Fibroblast of lung (primary cell): ENCODE results near the gene SFXN3. TPM values are rescaled to one million over a fixed set of nuclear protein-coding genes. Genes with fewer than 3 reads are reported as not detected.
A peak's percentile ranks its signal among the peaks of the same experiment; 100 is the strongest.

ENCODE experiments used
- DNase-seq, 2 donors: peaks; one replicate each; pipeline versions ENCODE4 v3.0.0 to v3.0.0-alpha.2; 2010; ENCODE audit warnings: low read depth in 2 of 2
- H2AFZ ChIP-seq: 2 replicates; pipeline ENCODE4 v1.5.1; 2012; ENCODE audit warnings: low read length, control low read depth, inconsistent platforms
- H3K27ac ChIP-seq: 2 replicates; pipeline ENCODE4 v1.5.1; 2011; ENCODE audit warnings: low read length, control low read depth; ENCODE audit not compliant: insufficient read depth
- H3K27me3 ChIP-seq: 2 replicates; pipeline ENCODE4 v1.5.1; 2011; ENCODE audit warnings: mild to moderate bottlenecking, low read length; ENCODE audit not compliant: control insufficient read depth, insufficient read depth
- H3K36me3 ChIP-seq: 2 replicates; pipeline ENCODE4 v1.5.1; 2011; ENCODE audit warnings: low read length; ENCODE audit not compliant: control insufficient read depth, insufficient read depth
- H3K4me1 ChIP-seq: 2 replicates; pipeline ENCODE4 v1.5.1; 2011; ENCODE audit warnings: low read length; ENCODE audit not compliant: control insufficient read depth, insufficient read depth; ENCODE audit errors: extremely low read depth
- H3K4me2 ChIP-seq: 2 replicates; pipeline ENCODE4 v1.5.1; 2011; ENCODE audit warnings: low read length, control low read depth; ENCODE audit not compliant: insufficient read depth; ENCODE audit errors: extremely low read depth
- H3K4me3 ChIP-seq, 4 experiments: fragments of 200-600 bp in 1 of 4; sonication (generic) in 1 of 4; replicated peaks in 1 of 4; 2 replicates each; pipeline ENCODE4 v1.5.1; 2011 to 2016; ENCODE audit warnings: low read length in 4 of 4, low read depth in 3 of 4, mild to moderate bottlenecking in 3 of 4, control low read depth in 2 of 4, inconsistent platforms in 1 of 4, mixed read lengths in 1 of 4; ENCODE audit not compliant: insufficient read depth in 1 of 4; ENCODE audit errors: control extremely low read depth in 1 of 4
- H3K79me2 ChIP-seq: 2 replicates; pipeline ENCODE4 v1.5.1; 2012; ENCODE audit warnings: mild to moderate bottlenecking, low read length, inconsistent platforms; ENCODE audit not compliant: control insufficient read depth, insufficient read depth
- H3K9ac ChIP-seq: 2 replicates; pipeline ENCODE4 v1.5.1; 2011; ENCODE audit warnings: mild to moderate bottlenecking, low read length, control low read depth; ENCODE audit not compliant: insufficient read depth
- H3K9me3 ChIP-seq: 2 replicates; pipeline ENCODE4 v1.5.1; 2012; ENCODE audit warnings: low read depth, low read length; ENCODE audit not compliant: control insufficient read depth, insufficient read depth
- H4K20me1 ChIP-seq: 2 replicates; pipeline ENCODE4 v1.5.1; 2011; ENCODE audit warnings: low read length; ENCODE audit not compliant: control insufficient read depth, insufficient read depth; ENCODE audit errors: extremely low read depth
- CTCF ChIP-seq, 2 donors: IDR thresholded peaks in 1 of 2; conservative IDR thresholded peaks in 1 of 2; 1 replicate in 1 of 2; 2 replicates in 1 of 2; pipeline ENCODE4 v1.5.1; 2011 to 2012; ENCODE audit warnings: low read length in 2 of 2, control low read depth in 1 of 2, inconsistent platforms in 1 of 2, low read depth in 1 of 2, mild to moderate bottlenecking in 1 of 2
- EZH2 ChIP-seq: IDR thresholded peaks from 2 replicates; pipeline ENCODE4 v1.5.1; 2012; ENCODE audit warnings: low read length, control low read depth, mild to moderate bottlenecking; ENCODE audit errors: missing control alignments
- polyA plus RNA-seq, 2 donors: library from polyadenylated mRNA; depleted of rRNA in 1 of 2; stranded (reverse) in 1 of 2; unstranded in 1 of 2; fragments of >200 nt; gene quantifications; 2 replicates each; pipeline ENCODE4 v1.2.1, GENCODE V29; 2011 to 2012; ENCODE audit warnings: missing spikeins in 1 of 2
- total RNA-seq: library from RNA; depleted of rRNA; stranded (reverse); fragments of >200 nt; gene quantifications from 2 replicates; pipeline ENCODE4 v1.2.1, GENCODE V29; 2014

Gene SFXN3
- total and polyA plus RNA-seq, 2 donors (not counting 1 experiment from before 2014, with no cell fraction given) = 55.0 to 79.3 TPM

GRCh38 chr10:101052285-101052684 is 21.3 kb downstream of the SFXN3 start:
- TF ChIP-seq CTCF (conservative IDR thresholded peaks at IDR 0.05 in 1 of 2, IDR thresholded peaks at IDR 0.05 in 1 of 2; ENCODE audit: low read depth in 1 of 2, low read length in 2 of 2) (no peak), EZH2 (no peak)
- peak; percentile 77 to 78 for DNase-seq
- Histone ChIP-seq H3K27ac (no peak overlapping the region), H4K20me1 (no peaks in the 10 kb centered on the region), H3K4me3 (no peak overlapping the region), H3K9ac (no peak overlapping the region), H2AFZ (no peak overlapping the region), H3K4me1 (peaks cover 22% of the 10 kb centered on the region), H3K27me3 (peaks cover 22% of the 10 kb centered on the region), H3K79me2 (no peaks in the 10 kb centered on the region), H3K4me2 (peak overlapping the region; percentile 19), H3K9me3 (no peaks in the 10 kb centered on the region), H3K36me3 (peaks cover 2% of the 10 kb centered on the region)

- peaks cover 13% of the 10 kb centered on the region for H3K27me3 ChIP-seq
- peaks cover 1% of the 10 kb centered on the region for H3K79me2 ChIP-seq
- H3K4me1 ChIP-seq = peaks cover 22% of the 10 kb centered on the region
- peak overlapping the region; percentile 23 for H3K27ac ChIP-seq
- no peak overlapping the region for H3K4me3 ChIP-seq
- peak overlapping the region; percentile 9 for H3K4me2 ChIP-seq
- H3K36me3 ChIP-seq = peaks cover 2% of the 10 kb centered on the region
- H4K20me1 ChIP-seq = no peaks in the 10 kb centered on the region
- DNase-seq = peak; percentile 30 to 49
- H3K9me3 ChIP-seq = no peaks in the 10 kb centered on the region
- no peak overlapping the region for H3K9ac ChIP-seq
- no peak overlapping the region for H2AFZ ChIP-seq
- TF ChIP-seq EZH2 = no peak
- no peak for TF ChIP-seq CTCF (conservative IDR thresholded peaks at IDR 0.05 in 1 of 2, IDR thresholded peaks at IDR 0.05 in 1 of 2; ENCODE audit: low read depth in 1 of 2, low read length in 2 of 2)
Measured at GRCh38 chr10:101053516-101053915, 22.5 kb downstream of the SFXN3 start.

GRCh38 chr10:101054351-101054750 is 23.3 kb downstream of the SFXN3 start:
- no peak overlapping the region for H3K4me3 ChIP-seq
- H3K9ac ChIP-seq = no peak overlapping the region
- H3K9me3 ChIP-seq = no peaks in the 10 kb centered on the region

More at GRCh38 chr10:101054351-101054750, 23.3 kb downstream of the SFXN3 start:
- H3K27ac ChIP-seq = no peak overlapping the region
- DNase-seq = no peak
- TF ChIP-seq EZH2 = no peak
- no peak for TF ChIP-seq CTCF (conservative IDR thresholded peaks at IDR 0.05 in 1 of 2, IDR thresholded peaks at IDR 0.05 in 1 of 2; ENCODE audit: low read depth in 1 of 2, low read length in 2 of 2)
- no peaks in the 10 kb centered on the region for H4K20me1 ChIP-seq
- peaks cover 22% of the 10 kb centered on the region for H3K4me1 ChIP-seq
- peaks cover 2% of the 10 kb centered on the region for H3K36me3 ChIP-seq
- no peak overlapping the region for H2AFZ ChIP-seq
- H3K79me2 ChIP-seq = peaks cover 3% of the 10 kb centered on the region
- no peak overlapping the region for H3K4me2 ChIP-seq
- H3K27me3 ChIP-seq = peaks cover 6% of the 10 kb centered on the region
